Measurements from ENCODE around the gene VIT.
A peak's percentile ranks its signal among the peaks of the same experiment; 100 is the strongest.

VIT gene

DNA sequence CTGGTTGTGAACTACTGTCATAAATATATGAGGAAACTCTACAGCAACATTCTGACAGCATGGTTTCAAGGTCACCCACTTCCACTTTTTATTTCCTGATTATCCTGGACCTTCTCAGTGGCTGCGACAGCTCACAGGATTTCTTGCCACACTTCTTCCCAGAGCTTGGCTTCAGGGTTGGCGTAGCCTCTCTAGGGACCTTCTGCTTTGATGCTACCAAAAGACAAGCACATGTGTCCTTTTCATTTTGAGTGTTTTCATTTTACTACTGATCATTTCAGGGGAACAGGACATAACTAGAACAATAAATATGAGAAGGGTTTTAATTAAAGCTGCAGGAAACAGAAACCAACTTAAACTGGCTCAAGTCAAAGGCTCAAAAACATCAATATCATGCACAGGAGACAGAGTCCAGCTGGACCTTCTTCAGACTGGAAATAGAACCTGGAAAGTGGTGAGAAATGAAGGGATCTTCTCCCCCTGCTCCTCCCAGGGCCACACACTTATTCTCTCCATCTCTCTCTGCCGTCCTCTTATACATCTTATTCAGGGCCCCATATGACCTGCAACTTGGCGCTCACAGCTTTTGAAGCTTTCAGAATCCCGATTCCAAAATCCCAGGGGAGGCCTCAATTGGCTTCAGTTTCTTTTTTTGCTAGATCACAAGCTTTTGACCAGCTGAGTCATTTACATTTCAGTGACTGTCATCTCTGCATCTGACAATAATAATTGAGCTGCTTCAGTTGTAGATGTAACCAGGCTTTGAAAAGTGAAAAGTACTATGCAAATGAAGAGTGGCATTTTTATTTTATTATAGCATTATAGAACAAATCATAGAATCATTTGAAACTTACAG is 9.7 kb downstream of the VIT start:
- Histone ChIP-seq H3K27ac (replicated peaks) (peak overlapping the region; percentile 17), H3K4me3 (replicated peaks; ENCODE audit: insufficient read depth, low read length) (no peak overlapping the region), H3K27me3 (ENCODE audit: insufficient read depth, poor library complexity, severe bottlenecking) (no peaks in the 10 kb centered on the region)
- TF ChIP-seq, protein P1, sequence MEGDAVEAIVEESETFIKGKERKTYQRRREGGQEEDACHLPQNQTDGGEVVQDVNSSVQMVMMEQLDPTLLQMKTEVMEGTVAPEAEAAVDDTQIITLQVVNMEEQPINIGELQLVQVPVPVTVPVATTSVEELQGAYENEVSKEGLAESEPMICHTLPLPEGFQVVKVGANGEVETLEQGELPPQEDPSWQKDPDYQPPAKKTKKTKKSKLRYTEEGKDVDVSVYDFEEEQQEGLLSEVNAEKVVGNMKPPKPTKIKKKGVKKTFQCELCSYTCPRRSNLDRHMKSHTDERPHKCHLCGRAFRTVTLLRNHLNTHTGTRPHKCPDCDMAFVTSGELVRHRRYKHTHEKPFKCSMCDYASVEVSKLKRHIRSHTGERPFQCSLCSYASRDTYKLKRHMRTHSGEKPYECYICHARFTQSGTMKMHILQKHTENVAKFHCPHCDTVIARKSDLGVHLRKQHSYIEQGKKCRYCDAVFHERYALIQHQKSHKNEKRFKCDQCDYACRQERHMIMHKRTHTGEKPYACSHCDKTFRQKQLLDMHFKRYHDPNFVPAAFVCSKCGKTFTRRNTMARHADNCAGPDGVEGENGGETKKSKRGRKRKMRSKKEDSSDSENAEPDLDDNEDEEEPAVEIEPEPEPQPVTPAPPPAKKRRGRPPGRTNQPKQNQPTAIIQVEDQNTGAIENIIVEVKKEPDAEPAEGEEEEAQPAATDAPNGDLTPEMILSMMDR (IDR thresholded peaks at IDR 0.05; ENCODE audit: insufficient read depth, low read length): no peak
- TF ChIP-seq SPI1 (IDR thresholded peaks at IDR 0.05; ENCODE audit: borderline replicate concordance, low read depth): peak; percentile 86
- peak in 1 of 2 experiments; percentile 66 for DNase-seq (ENCODE audit: low read depth in 1 of 2, low spot score in 1 of 2)

DNA sequence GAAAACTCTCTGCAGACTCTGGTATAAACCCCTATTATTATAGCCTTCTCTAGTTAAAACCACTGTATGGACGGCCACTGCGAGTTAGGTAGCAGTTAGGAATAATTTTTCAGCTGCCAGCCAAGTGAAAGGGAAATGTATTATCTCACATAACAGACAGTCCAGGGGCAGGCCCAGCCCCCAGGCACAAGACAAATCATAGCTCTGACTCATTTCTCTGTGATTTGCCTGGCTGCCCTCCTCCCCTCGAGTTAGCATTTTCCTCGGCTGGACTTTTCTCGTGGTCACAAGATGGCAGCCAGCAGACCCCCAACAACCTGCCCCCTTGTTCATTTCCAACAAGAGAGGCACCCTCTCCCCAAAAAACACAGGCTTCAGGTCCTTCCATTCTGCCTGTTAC is 10.5 kb downstream of the VIT start:
- Histone ChIP-seq H3K4me3 (replicated peaks; ENCODE audit: insufficient read depth, low read length) (no peak overlapping the region), H3K27ac (replicated peaks) (no peak overlapping the region), H3K27me3 (ENCODE audit: insufficient read depth, poor library complexity, severe bottlenecking) (no peaks in the 10 kb centered on the region)
- no peak for TF ChIP-seq SPI1 (IDR thresholded peaks at IDR 0.05; ENCODE audit: borderline replicate concordance, low read depth)
- TF ChIP-seq GABPA (IDR thresholded peaks at IDR 0.05; ENCODE audit: low read depth): no peak
- TF ChIP-seq, protein P2, sequence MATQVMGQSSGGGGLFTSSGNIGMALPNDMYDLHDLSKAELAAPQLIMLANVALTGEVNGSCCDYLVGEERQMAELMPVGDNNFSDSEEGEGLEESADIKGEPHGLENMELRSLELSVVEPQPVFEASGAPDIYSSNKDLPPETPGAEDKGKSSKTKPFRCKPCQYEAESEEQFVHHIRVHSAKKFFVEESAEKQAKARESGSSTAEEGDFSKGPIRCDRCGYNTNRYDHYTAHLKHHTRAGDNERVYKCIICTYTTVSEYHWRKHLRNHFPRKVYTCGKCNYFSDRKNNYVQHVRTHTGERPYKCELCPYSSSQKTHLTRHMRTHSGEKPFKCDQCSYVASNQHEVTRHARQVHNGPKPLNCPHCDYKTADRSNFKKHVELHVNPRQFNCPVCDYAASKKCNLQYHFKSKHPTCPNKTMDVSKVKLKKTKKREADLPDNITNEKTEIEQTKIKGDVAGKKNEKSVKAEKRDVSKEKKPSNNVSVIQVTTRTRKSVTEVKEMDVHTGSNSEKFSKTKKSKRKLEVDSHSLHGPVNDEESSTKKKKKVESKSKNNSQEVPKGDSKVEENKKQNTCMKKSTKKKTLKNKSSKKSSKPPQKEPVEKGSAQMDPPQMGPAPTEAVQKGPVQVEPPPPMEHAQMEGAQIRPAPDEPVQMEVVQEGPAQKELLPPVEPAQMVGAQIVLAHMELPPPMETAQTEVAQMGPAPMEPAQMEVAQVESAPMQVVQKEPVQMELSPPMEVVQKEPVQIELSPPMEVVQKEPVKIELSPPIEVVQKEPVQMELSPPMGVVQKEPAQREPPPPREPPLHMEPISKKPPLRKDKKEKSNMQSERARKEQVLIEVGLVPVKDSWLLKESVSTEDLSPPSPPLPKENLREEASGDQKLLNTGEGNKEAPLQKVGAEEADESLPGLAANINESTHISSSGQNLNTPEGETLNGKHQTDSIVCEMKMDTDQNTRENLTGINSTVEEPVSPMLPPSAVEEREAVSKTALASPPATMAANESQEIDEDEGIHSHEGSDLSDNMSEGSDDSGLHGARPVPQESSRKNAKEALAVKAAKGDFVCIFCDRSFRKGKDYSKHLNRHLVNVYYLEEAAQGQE (IDR thresholded peaks at IDR 0.05; ENCODE audit: insufficient replicate concordance, low read depth): no peak
- TF ChIP-seq, protein P1 (IDR thresholded peaks at IDR 0.05; ENCODE audit: insufficient read depth, low read length): no peak
- no peak for TF ChIP-seq POLR2AphosphoS5 (IDR thresholded peaks at IDR 0.05; ENCODE audit: low read depth)
- no peak for DNase-seq (ENCODE audit: low read depth in 1 of 2, low spot score in 1 of 2)

DNA sequence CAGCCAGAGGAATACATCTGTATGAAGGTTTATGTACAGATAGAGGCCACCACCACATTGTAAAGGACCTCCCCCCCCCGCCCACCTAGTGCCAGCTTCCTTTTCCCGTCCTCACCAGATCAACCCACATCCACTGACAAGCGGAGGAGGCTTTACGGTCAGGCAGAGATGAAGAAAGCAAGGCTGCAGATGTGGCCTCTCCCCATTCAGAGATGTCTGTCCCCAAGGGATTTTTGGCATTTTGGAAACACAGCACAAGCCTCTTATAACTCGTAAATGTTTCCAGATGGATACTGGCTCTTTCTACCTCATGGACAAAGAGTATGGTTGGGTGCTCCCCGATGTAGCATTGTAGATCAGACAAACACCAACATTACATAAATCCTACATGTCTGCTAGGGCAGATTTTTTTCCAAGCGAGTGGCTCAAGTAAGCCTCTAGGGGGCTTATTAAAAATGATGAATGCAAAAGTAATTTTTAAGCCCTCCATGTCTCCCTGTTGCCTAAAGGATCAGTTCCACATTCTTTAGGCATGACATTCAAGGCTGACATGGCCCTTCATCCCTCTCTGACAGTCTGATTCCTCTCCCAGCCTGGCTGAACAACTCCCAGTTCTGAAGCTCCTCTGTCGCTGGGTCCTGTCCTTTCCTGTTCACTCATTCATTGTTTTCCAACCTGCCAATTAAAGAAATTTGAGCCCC is 11.7 kb downstream of the VIT start:
- no peaks in the 10 kb centered on the region for H3K27me3 ChIP-seq (ENCODE audit: insufficient read depth, poor library complexity, severe bottlenecking)
- no peak overlapping the region for H3K27ac ChIP-seq (replicated peaks)
- TF ChIP-seq, protein P2 (IDR thresholded peaks at IDR 0.05; ENCODE audit: insufficient replicate concordance, low read depth): no peak
- no peak for TF ChIP-seq POLR2AphosphoS5 (IDR thresholded peaks at IDR 0.05; ENCODE audit: low read depth)
- no peak for TF ChIP-seq GABPA (IDR thresholded peaks at IDR 0.05; ENCODE audit: low read depth)
- TF ChIP-seq, protein P1 (IDR thresholded peaks at IDR 0.05; ENCODE audit: insufficient read depth, low read length): no peak
- no peak for TF ChIP-seq SPI1 (IDR thresholded peaks at IDR 0.05; ENCODE audit: borderline replicate concordance, low read depth)
- DNase-seq (ENCODE audit: low read depth in 1 of 2, low spot score in 1 of 2): no peak
- no peak overlapping the region for H3K4me3 ChIP-seq (replicated peaks; ENCODE audit: insufficient read depth, low read length)

Measured in HL-60 (cell line).